Fibroblast of mammary gland (primary cell): ENCODE data around the gene PEX14.

Source experiments
- DNase-seq: peaks from one replicate; pipeline ENCODE4 v3.0.0-alpha.2; 2010; ENCODE audit warnings: low read depth
- H3K4me3 ChIP-seq: 2 replicates; pipeline ENCODE4 v1.5.1; 2011; ENCODE audit warnings: low read depth, mild to moderate bottlenecking, low read length, moderate library complexity; ENCODE audit not compliant: control insufficient read depth
- TF ChIP-seq, protein P1 (sequence below): conservative IDR thresholded peaks from 2 replicates; pipeline ENCODE4 v1.5.1; 2011; ENCODE audit warnings: low read depth, low read length, inconsistent platforms; ENCODE audit not compliant: control insufficient read depth, insufficient read depth

Gene PEX14

DNA sequence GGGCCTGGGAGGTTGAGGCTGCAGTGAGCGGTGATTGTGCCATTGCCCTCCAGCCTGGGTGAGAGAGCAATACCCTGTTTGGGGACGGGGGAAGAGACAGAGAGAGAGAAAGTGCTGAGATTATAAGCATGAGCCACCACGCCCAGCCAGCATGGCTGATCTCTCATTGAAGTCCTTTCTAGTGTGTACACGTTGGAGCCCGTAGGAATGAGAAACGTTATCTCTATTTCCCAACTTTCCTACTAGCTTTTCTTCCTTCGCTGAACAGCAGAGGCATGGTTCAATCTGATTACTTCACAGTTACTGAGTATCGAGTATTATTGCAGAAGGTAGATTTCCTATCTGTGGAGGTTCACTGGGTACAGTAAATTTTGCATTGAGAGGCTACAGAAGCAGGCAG lies 4.5 kb downstream of the PEX14 start:
- H3K4me3 ChIP-seq: no peak overlapping the region
- TF ChIP-seq, protein P1, sequence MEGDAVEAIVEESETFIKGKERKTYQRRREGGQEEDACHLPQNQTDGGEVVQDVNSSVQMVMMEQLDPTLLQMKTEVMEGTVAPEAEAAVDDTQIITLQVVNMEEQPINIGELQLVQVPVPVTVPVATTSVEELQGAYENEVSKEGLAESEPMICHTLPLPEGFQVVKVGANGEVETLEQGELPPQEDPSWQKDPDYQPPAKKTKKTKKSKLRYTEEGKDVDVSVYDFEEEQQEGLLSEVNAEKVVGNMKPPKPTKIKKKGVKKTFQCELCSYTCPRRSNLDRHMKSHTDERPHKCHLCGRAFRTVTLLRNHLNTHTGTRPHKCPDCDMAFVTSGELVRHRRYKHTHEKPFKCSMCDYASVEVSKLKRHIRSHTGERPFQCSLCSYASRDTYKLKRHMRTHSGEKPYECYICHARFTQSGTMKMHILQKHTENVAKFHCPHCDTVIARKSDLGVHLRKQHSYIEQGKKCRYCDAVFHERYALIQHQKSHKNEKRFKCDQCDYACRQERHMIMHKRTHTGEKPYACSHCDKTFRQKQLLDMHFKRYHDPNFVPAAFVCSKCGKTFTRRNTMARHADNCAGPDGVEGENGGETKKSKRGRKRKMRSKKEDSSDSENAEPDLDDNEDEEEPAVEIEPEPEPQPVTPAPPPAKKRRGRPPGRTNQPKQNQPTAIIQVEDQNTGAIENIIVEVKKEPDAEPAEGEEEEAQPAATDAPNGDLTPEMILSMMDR: no peak
- DNase-seq: no peak

GRCh38 chr1:10480614-10481013 lies 5.9 kb downstream of the PEX14 start:
- H3K4me3 ChIP-seq: no peak overlapping the region
- TF ChIP-seq, protein P1: no peak
- DNase-seq: no peak

- TF ChIP-seq, protein P1: no peak
- DNase-seq: peak; percentile 51
Observed at GRCh38 chr1:10484521-10484920, 9.8 kb downstream of the PEX14 start.

GRCh38 chr1:10489291-10490055 lies 14.7 kb downstream of the PEX14 start:
- TF ChIP-seq, protein P1: no peak
- DNase-seq: no peak
- H3K4me3 ChIP-seq: no peak overlapping the region

More at GRCh38 chr1:10484521-10484920, 9.8 kb downstream of the PEX14 start:
- no peak overlapping the region for H3K4me3 ChIP-seq

DNA sequence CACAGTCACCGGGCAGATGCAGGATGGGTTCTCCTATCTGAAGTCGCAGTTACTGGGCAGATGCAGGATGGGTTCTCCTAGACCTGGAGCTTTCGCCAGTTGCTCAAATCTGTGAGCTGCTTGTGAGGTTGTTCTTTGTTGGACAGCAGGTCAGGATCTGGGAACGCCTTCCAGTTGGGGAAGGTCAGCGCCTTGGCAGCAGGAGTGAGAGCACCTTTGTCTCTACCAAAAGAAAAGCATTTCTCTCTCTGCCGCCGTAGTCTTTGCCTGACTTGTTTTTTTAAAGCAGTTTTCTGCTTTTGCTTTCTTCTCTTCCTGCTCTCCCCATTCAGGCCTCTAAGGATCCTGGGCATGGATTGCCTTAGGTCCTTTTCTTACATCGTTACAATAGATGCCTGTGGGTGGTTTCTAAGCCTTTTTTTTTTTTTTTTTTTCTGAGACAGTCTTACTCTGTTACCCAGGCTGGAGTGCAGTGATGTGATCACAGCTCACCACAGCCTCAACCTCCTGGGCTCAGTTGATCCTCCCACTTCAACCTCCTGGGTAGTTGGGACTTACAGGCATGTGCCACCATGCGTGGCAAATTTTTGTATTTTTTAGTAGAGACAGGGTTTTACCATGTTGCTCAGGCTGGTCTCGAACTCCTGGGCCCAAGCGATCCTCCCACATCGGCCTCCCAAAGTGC lies 15.7 kb downstream of the PEX14 start:
- no peak for DNase-seq
- TF ChIP-seq, protein P1: no peak

DNA sequence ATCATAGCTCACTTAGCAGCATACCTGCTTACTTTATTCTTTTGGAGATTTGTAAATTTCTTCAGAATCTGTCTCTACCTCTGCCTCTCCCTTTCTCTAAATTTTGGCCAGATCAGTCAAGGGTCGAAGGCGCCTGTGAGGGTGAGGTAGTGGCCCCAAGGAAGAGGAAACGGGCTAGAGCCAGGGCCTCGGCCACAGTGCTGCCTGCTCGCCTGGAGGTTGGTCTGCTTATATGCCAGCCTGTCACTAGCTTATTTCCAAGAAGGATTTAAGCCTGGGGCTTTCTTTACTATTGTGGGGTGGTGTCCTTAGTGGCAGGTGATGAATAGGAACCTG lies 19.6 kb downstream of the PEX14 start:
- H3K4me3 ChIP-seq: no peak overlapping the region
- TF ChIP-seq, protein P1: no peak
- DNase-seq: no peak

More for the DNA sequence above, 15.7 kb downstream of the PEX14 start:
- no peak overlapping the region for H3K4me3 ChIP-seq
